K562 (cell line): ENCODE results near the gene TMEM79. TPM values are rescaled to one million over a fixed set of nuclear protein-coding genes. Genes with fewer than 3 reads are reported as not detected.
A peak's percentile ranks its signal among the peaks of the same experiment; 100 is the strongest.

ENCODE experiments used
- ATAC-seq: fragments of 200-7000 bp; cut with Tn5 transposase; 3 replicates; pipeline ENCODE4 v1.9.1; 2020; ENCODE audit warnings: moderate library complexity
- BruUV-seq: library from RNA; stranded (reverse); fragments of 400-500 nt; replicated peaks from 2 replicates; lab custom pipeline; 2021; lab: Mats Ljungman, UMichigan
- CTCF ChIA-PET: fragments of 300-600 bp; formaldehyde crosslinking; extraction: SDS; loops from one replicate; lab custom pipeline; 2021; ENCODE audit warnings: low intra/inter-chr PET ratio; lab: Yijun Ruan, JAX
- POLR2A ChIA-PET: fragments of 300-600, 350-650 bp; sonication (Branson Sonifier 250); formaldehyde crosslinking; extraction: SDS; loops from one replicate; lab custom pipeline; 2021; ENCODE audit warnings: antibody characterized with exemption, inconsistent platforms; lab: Yijun Ruan, JAX
- DNase-seq, 4 experiments: peaks; one replicate each; pipeline versions ENCODE4 v3.0.0 to v3.0.0-alpha.2; 2011 to 2018; ENCODE audit warnings: low spot score in 3 of 4, mixed read lengths in 3 of 4; ENCODE audit errors: extremely low read depth in 1 of 4
- FAIRE-seq: peaks from 2 replicates; lab custom pipeline; 2011; peaks lifted over from hg19 to GRCh38; lab: Jason Lieb, UNC
- H2AFZ ChIP-seq: 2 replicates; pipeline ENCODE4 v1.6.0; 2011; ENCODE audit warnings: low read depth, low read length, control low read depth, inconsistent platforms
- H3K27ac ChIP-seq: fragments of 200-600 bp; 3 replicates; pipeline ENCODE4 v1.8.0; 2011; ENCODE audit warnings: low read depth, mild to moderate bottlenecking, control low read depth, inconsistent platforms, low read length, moderate library complexity, mixed read lengths; ENCODE audit errors: extremely low read depth
- H3K27me3 ChIP-seq, 2 experiments: fragments of 300-600 bp in 1 of 2; 2 replicates in 1 of 2; 3 replicates in 1 of 2; pipeline versions ENCODE4 v1.6.0 to v1.8.0; 2011; ENCODE audit warnings: inconsistent platforms in 2 of 2, low read length in 2 of 2, mild to moderate bottlenecking in 1 of 2, mixed read lengths in 1 of 2, moderate library complexity in 1 of 2; ENCODE audit not compliant: control insufficient read depth in 2 of 2, insufficient read depth in 2 of 2
- H3K36me3 ChIP-seq: fragments of 300-600 bp; 3 replicates; pipeline ENCODE4 v1.8.0; 2011; ENCODE audit warnings: mild to moderate bottlenecking, low read length, inconsistent platforms; ENCODE audit not compliant: control insufficient read depth, insufficient read depth
- H3K4me1 ChIP-seq, 2 experiments: fragments of 200-600 bp in 1 of 2; replicated peaks in 1 of 2; 2 replicates in 1 of 2; 3 replicates in 1 of 2; pipeline versions ENCODE4 v1.5.1 to v1.8.0; 2011; ENCODE audit warnings: inconsistent platforms in 2 of 2, low read length in 2 of 2, mild to moderate bottlenecking in 1 of 2, mixed read lengths in 1 of 2, moderate library complexity in 1 of 2; ENCODE audit not compliant: control insufficient read depth in 2 of 2, insufficient read depth in 2 of 2
- H3K4me2 ChIP-seq: 2 replicates; pipeline ENCODE4 v1.6.1; 2011; ENCODE audit warnings: low read length, control low read depth, inconsistent platforms, mixed read lengths; ENCODE audit not compliant: insufficient read depth
- H3K4me3 ChIP-seq: fragments of 200-600 bp; sonication (generic), shearing (Covaris generic); 2 replicates; pipeline ENCODE4 v1.5.1; 2016; ENCODE audit warnings: control low read depth, inconsistent platforms
- H3K79me2 ChIP-seq: fragments of 200-600 bp; 3 replicates; pipeline ENCODE4 v1.8.0; 2011; ENCODE audit warnings: low read length, inconsistent platforms; ENCODE audit not compliant: control insufficient read depth, insufficient read depth
- H3K9ac ChIP-seq, 2 experiments: 2 replicates each; pipeline versions ENCODE4 v1.6.0 to v1.6.1; 2011; ENCODE audit warnings: low read depth in 2 of 2, low read length in 2 of 2, control low read depth in 1 of 2, inconsistent platforms in 1 of 2, mild to moderate bottlenecking in 1 of 2, mixed read lengths in 1 of 2; ENCODE audit not compliant: insufficient read depth in 1 of 2
- H3K9me1 ChIP-seq: one replicate; pipeline ENCODE4 v1.6.0; 2011; ENCODE audit warnings: inconsistent platforms, mild to moderate bottlenecking, low read length, moderate library complexity; ENCODE audit not compliant: control insufficient read depth, insufficient read depth
- H3K9me3 ChIP-seq: replicated peaks from 2 replicates; pipeline ENCODE4 v1.5.1; 2011; ENCODE audit warnings: low read depth, low read length, inconsistent platforms; ENCODE audit not compliant: control insufficient read depth, insufficient read depth
- H4K20me1 ChIP-seq: replicated peaks from 2 replicates; pipeline ENCODE4 v1.6.1; 2011; ENCODE audit warnings: low read length, inconsistent platforms, mixed read lengths; ENCODE audit not compliant: control insufficient read depth, insufficient read depth
- BRCA1 ChIP-seq, 2 experiments: fragments of 450-650 bp in 1 of 2; sonication (generic) in 1 of 2; formaldehyde crosslinking in 1 of 2; IDR thresholded peaks; 2 replicates each; pipeline versions ENCODE4 v1.5.0 to v1.6.1; 2017 to 2020; ENCODE audit warnings: mild to moderate bottlenecking in 1 of 2, missing genetic modification reagents in 1 of 2
- CLOCK ChIP-seq: fragments of 250-450 bp; sonication (Bioruptor Pico); IDR thresholded peaks from 2 replicates; pipeline ENCODE4 v1.4.0; 2020; ENCODE audit warnings: mild to moderate bottlenecking, moderate library complexity, borderline replicate concordance
- GTF2F1 ChIP-seq: IDR thresholded peaks from 2 replicates; pipeline ENCODE4 v1.6.1; 2011; ENCODE audit warnings: low read depth, low read length, improper control_type of control experiment
- POLR2AphosphoS2 ChIP-seq: IDR thresholded peaks from 2 replicates; pipeline ENCODE4 v1.6.1; 2012; ENCODE audit warnings: low read length, improper control_type of control experiment
- PRPF4 ChIP-seq: fragments of 200-400 bp; formaldehyde crosslinking; IDR thresholded peaks from one replicate; pipeline ENCODE4 v1.6.1; 2017; ENCODE audit warnings: low read length, low read depth, mild to moderate bottlenecking; ENCODE audit not compliant: insufficient read depth, poor library complexity, severe bottlenecking
- RFX5 ChIP-seq: IDR thresholded peaks from 2 replicates; pipeline ENCODE4 v1.6.1; 2011; ENCODE audit warnings: low read depth, mild to moderate bottlenecking, improper control_type of control experiment, low read length
- ZNF407 ChIP-seq: fragments of 450-650 bp; IDR thresholded peaks from 2 replicates; pipeline ENCODE4 v1.6.1; 2016; ENCODE audit warnings: low read depth
- ZNF75A ChIP-seq: fragments of 450-650 bp; formaldehyde crosslinking; IDR thresholded peaks from 2 replicates; pipeline ENCODE4 v1.4.0; 2020; ENCODE audit warnings: mild to moderate bottlenecking
- WGBS: fragments of 100-300 bp; shearing (Covaris generic); methylation state at CpG from one replicate; pipeline ENCODE4 v1.1.6; 2016; ENCODE audit warnings: low coverage, mixed read lengths; ENCODE audit not compliant: insufficient coverage; ENCODE audit errors: missing lambda C conversion rate; 5-methylcytosine and 5-hydroxymethylcytosine counted together
- in situ Hi-C: fragments of 300-500 bp; cut with MboI; formaldehyde crosslinking; loops from 4 replicates; pipeline ENCODE4 v1.15.0; 2018; ENCODE audit warnings: inconsistent platforms, mixed read lengths
- intact Hi-C: fragments of 100-400 bp; cut with micrococcal nuclease; formaldehyde crosslinking; loops from 2 replicates; pipeline ENCODE4 v1.14.2; 2022
- polyA plus RNA-seq, 8 experiments: library from polyadenylated mRNA; depleted of rRNA in 4 of 8; stranded (reverse) in 5 of 8; unstranded in 3 of 8; fragments of >200 nt; fragmentation: Nextera tagmentation in 2 of 8; fragmentation: Illumina TruSeq in 1 of 8; extraction: Ambion mirVana in 2 of 8; extraction: Trizol in 1 of 8; gene quantifications; 2 replicates each; pipeline versions ENCODE4 v1.2.1 to v1.2.3, GENCODE V29; 2011 to 2014; ENCODE audit warnings: inconsistent platforms in 1 of 8, missing spikeins in 1 of 8
- total RNA-seq, 7 experiments: library from RNA; depleted of rRNA in 6 of 7; stranded (reverse); fragments of >200 nt in 6 of 7; fragmentation: Illumina TruSeq in 2 of 7; extraction: Trizol in 2 of 7; gene quantifications; 2 replicates each; pipeline versions ENCODE4 v1.2.1 to v1.2.3, GENCODE V29; 2011 to 2021; ENCODE audit warnings: low replicate concordance in 1 of 7

Gene TMEM79
- total and polyA plus RNA-seq, 9 of the 15 experiments (the other 6 are each of a cell fraction or from before 2014, with no cell fraction given) = 0.69 to 6.8 (median 4.0) TPM

- Histone ChIP-seq H3K36me3 (peaks cover 21% of the 10 kb centered on the region), H3K9me1 (no peaks in the 10 kb centered on the region), H2AFZ (no peak overlapping the region), H3K79me2 (no peaks in the 10 kb centered on the region), H3K4me2 (no peak overlapping the region), H3K9me3 (no peaks in the 10 kb centered on the region), H3K9ac (no peak overlapping the region), H3K27me3 (peaks cover 0 to 2% of the 10 kb centered on the region in 2 experiments; a peak in 1 of 5 replicates), H3K4me1 (peaks cover 0 to 8% of the 10 kb centered on the region in 2 experiments; a peak in 1 of 5 replicates), H3K27ac (no peak overlapping the region), H3K4me3 (no peak overlapping the region), H4K20me1 (0 out of 2 replicates have a peak, but pooled peaks cover 5% of the 10 kb centered on the region)
- 73% methylated on average over 2 of the region's 4 CpGs for WGBS
- FAIRE-seq (no peak), DNase-seq (no peak), ATAC-seq (no peak)
- no TSS peak for BruUV-seq
- ChIA-PET POLR2A (interaction anchor here (0.5 to 2.8 kb wide), 3 partner anchors 20 to 50 kb away, joined by 3 to 13 read pairs (median 4); partner anchors contain the start of gene SMG5), CTCF (no interaction called here)
- no peak for TF ChIP-seq ZNF407
- no peak for TF ChIP-seq CLOCK (CRISPR knock-in tag)
- TF ChIP-seq GTF2F1 = no peak
- TF ChIP-seq ZNF75A (CRISPR knock-in tag) = no peak
- no peak for TF ChIP-seq RFX5
- no peak for TF ChIP-seq BRCA1 (IDR thresholded peaks at IDR 0.05)
- no peak for TF ChIP-seq BRCA1 (CRISPR knock-in tag; IDR thresholded peaks at IDR 0.05)
- TF ChIP-seq POLR2AphosphoS2 = 0 out of 2 replicates have a peak, but pooled peaks have one; percentile 66
- no peak for TF ChIP-seq PRPF4
- in situ Hi-C loops = no loop called here
- intact Hi-C loops = no loop called here
These were observed 19.1 kb downstream of the TMEM79 start for GRCh38 chr1:156303241-156303640.
